HUES48 (cell line): Measurements from ENCODE around the gene XYLT1.

Source experiments
- H3K27ac ChIP-seq: one replicate; pipeline ENCODE4 v1.7.0; 2013; ENCODE audit warnings: low read depth, low read length, inconsistent platforms
- H3K27me3 ChIP-seq: 2 replicates; pipeline ENCODE4 v1.6.1; 2013; ENCODE audit warnings: mild to moderate bottlenecking, low read length; ENCODE audit not compliant: control insufficient read depth, insufficient read depth
- H3K36me3 ChIP-seq: 2 replicates; pipeline ENCODE4 v1.6.1; 2013; ENCODE audit warnings: low read length; ENCODE audit not compliant: control insufficient read depth, insufficient read depth
- H3K4me1 ChIP-seq: 2 replicates; pipeline ENCODE4 v1.6.1; 2013; ENCODE audit warnings: mild to moderate bottlenecking, low read length; ENCODE audit not compliant: control insufficient read depth, insufficient read depth
- H3K4me3 ChIP-seq: 2 replicates; pipeline ENCODE4 v1.5.1; 2013; ENCODE audit warnings: mild to moderate bottlenecking, low read depth, low read length
- H3K9ac ChIP-seq: 2 replicates; pipeline ENCODE4 v1.6.1; 2013; ENCODE audit warnings: mild to moderate bottlenecking, low read depth, low read length, moderate library complexity
- H3K9me3 ChIP-seq: 2 replicates; pipeline ENCODE4 v1.6.1; 2013; ENCODE audit warnings: low read length; ENCODE audit not compliant: control insufficient read depth, insufficient read depth

XYLT1 gene

GRCh38 chr16:17445421-17445820 is 25.3 kb downstream of the XYLT1 start:
- Histone ChIP-seq H3K9me3 (no peaks in the 10 kb centered on the region), H3K9ac (no peak overlapping the region), H3K27ac (peak overlapping the region; percentile 42), H3K27me3 (no peaks in the 10 kb centered on the region), H3K4me1 (peaks cover 17% of the 10 kb centered on the region; the same call in 1 of the 2 replicates), H3K4me3 (no peak overlapping the region), H3K36me3 (no peaks in the 10 kb centered on the region)

GRCh38 chr16:17444658-17445057 is 26.1 kb downstream of the XYLT1 start:
- Histone ChIP-seq H3K27me3 (no peaks in the 10 kb centered on the region), H3K9ac (no peak overlapping the region), H3K4me3 (no peak overlapping the region), H3K9me3 (no peaks in the 10 kb centered on the region), H3K4me1 (peaks cover 17% of the 10 kb centered on the region; the same call in 1 of the 2 replicates), H3K36me3 (no peaks in the 10 kb centered on the region), H3K27ac (no peak overlapping the region)

GRCh38 chr16:17440131-17440530 is 30.6 kb downstream of the XYLT1 start:
- Histone ChIP-seq H3K9ac (no peak overlapping the region), H3K36me3 (no peaks in the 10 kb centered on the region), H3K27ac (no peak overlapping the region), H3K4me1 (0 out of 2 replicates have a peak, but pooled peaks cover 4% of the 10 kb centered on the region), H3K27me3 (no peaks in the 10 kb centered on the region), H3K9me3 (no peaks in the 10 kb centered on the region), H3K4me3 (no peak overlapping the region)

DNA sequence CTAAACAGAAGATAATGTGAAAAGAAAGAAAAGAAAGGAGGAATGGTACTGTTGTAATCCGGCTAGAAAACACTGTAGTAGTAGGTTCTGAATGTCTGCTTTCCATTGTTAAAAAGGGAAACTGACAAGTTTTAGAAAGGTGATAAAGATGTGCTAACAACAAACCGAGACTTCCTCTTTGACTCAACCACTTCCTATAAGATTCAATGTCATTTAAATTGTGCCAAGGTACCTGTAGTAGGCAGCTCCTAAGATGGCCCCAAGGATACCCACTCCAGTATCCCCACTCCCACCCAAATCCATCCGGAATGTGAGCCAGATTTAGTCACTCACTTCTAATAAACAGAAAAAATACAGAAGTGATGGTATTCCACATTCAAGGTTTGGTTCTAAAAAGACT is 31.2 kb downstream of the XYLT1 start:
- H3K9me3 ChIP-seq: no peaks in the 10 kb centered on the region
- H3K27me3 ChIP-seq: no peaks in the 10 kb centered on the region
- H3K27ac ChIP-seq: no peak overlapping the region
- H3K4me1 ChIP-seq: 0 out of 2 replicates have a peak, but pooled peaks cover 4% of the 10 kb centered on the region
- no peak overlapping the region for H3K4me3 ChIP-seq
- H3K36me3 ChIP-seq: no peaks in the 10 kb centered on the region
- H3K9ac ChIP-seq: no peak overlapping the region

GRCh38 chr16:17437981-17438380 is 32.8 kb downstream of the XYLT1 start:
- no peaks in the 10 kb centered on the region for H3K9me3 ChIP-seq
- no peaks in the 10 kb centered on the region for H3K27me3 ChIP-seq
- H3K9ac ChIP-seq: no peak overlapping the region
- no peaks in the 10 kb centered on the region for H3K36me3 ChIP-seq
- H3K27ac ChIP-seq: no peak overlapping the region
- H3K4me1 ChIP-seq: peaks cover 17% of the 10 kb centered on the region
- no peak overlapping the region for H3K4me3 ChIP-seq

- Histone ChIP-seq H3K4me3 (no peak overlapping the region), H3K36me3 (no peaks in the 10 kb centered on the region), H3K4me1 (peaks cover 19% of the 10 kb centered on the region), H3K27me3 (no peaks in the 10 kb centered on the region), H3K9me3 (no peaks in the 10 kb centered on the region), H3K27ac (no peak overlapping the region), H3K9ac (no peak overlapping the region)
Measured at GRCh38 chr16:17437127-17437720, 33.5 kb downstream of the XYLT1 start.

DNA sequence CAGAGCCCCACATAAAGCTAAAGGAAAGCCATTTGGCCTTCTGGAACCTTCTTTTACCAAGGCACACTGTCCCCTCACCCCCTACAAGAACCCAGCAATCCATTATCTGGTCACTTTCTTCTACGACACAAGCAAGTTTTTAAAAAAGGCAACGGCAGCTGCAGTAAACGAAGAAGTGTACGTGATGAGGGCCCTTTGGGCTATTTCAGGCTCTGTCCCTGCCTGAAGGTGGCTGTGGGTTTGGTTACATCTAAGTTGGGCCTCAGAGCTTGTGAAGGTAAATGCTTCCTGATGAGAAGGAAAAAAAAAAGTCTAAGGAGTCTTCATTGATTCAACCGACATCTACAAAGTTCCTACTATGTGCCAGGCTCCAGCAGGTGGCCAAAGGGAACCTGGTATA is 35.4 kb downstream of the XYLT1 start:
- H3K36me3 ChIP-seq: no peaks in the 10 kb centered on the region
- H3K4me3 ChIP-seq: no peak overlapping the region
- no peak overlapping the region for H3K9ac ChIP-seq
- H3K27me3 ChIP-seq: no peaks in the 10 kb centered on the region
- H3K4me1 ChIP-seq: peaks cover 27% of the 10 kb centered on the region
- H3K27ac ChIP-seq: no peak overlapping the region
- no peaks in the 10 kb centered on the region for H3K9me3 ChIP-seq

DNA sequence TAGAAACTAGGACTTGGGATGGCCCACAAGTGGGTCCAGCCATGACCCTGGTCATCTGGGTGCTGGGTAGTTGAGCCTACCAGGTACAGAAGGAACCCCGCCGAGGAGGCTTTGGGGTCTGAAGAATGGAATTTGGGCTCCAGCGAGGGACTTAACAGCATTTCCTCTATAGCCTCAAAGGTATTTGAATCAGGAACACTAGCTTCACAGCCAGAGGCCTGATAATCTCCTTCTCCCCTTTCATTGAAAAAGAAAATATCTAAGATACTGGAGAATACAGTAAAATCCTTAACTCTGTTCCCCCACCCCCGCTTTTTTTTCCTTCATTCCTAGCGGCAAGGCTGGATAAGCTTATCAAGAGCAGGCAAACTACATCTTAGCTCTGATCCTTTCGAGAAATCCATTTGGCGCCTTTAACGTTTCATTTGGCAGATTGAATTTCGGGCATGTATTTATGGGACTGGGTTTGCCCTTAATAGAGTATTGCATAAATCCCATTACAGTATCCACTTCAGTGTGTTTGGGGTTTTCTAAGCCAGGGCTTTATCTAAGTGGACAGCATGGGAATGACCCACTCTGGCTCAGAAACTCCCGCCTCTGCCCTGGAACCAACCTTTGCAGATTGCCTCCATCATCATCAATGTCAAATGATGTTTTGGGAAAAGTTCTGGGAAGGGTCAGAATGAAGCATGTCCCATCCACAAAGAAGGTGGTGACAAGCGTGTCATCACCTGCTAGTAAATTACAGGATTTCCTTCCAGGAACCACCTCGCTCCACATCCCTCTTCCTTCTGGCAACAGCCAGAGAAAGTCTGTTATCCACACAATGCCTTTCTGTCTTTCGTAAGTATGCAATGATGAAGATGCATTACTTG is 36.9 kb downstream of the XYLT1 start:
- Histone ChIP-seq H3K27ac (peak overlapping the region; percentile 48), H3K27me3 (no peaks in the 10 kb centered on the region)

GRCh38 chr16:17432901-17433576 is 37.7 kb downstream of the XYLT1 start:
- Histone ChIP-seq H3K9me3 (no peaks in the 10 kb centered on the region), H3K4me3 (no peak overlapping the region), H3K27me3 (no peaks in the 10 kb centered on the region), H3K36me3 (no peaks in the 10 kb centered on the region), H3K27ac (no peak overlapping the region), H3K9ac (no peak overlapping the region), H3K4me1 (peaks cover 27% of the 10 kb centered on the region)

More for the DNA sequence above, 36.9 kb downstream of the XYLT1 start:
- Histone ChIP-seq H3K36me3 (no peaks in the 10 kb centered on the region), H3K9me3 (no peaks in the 10 kb centered on the region), H3K4me1 (peaks cover 27% of the 10 kb centered on the region), H3K4me3 (no peak overlapping the region), H3K9ac (no peak overlapping the region)

- peaks cover 23% of the 10 kb centered on the region for H3K4me1 ChIP-seq
- no peak overlapping the region for H3K4me3 ChIP-seq
- H3K36me3 ChIP-seq: no peaks in the 10 kb centered on the region
- no peaks in the 10 kb centered on the region for H3K9me3 ChIP-seq
- no peaks in the 10 kb centered on the region for H3K27me3 ChIP-seq
- no peak overlapping the region for H3K27ac ChIP-seq
- no peak overlapping the region for H3K9ac ChIP-seq
Measured at GRCh38 chr16:17431968-17432625, 38.7 kb downstream of the XYLT1 start.
